ENCODE data around the gene POU3F1. TPM values are rescaled to one million over a fixed set of nuclear protein-coding genes. Genes with fewer than 3 reads are reported as not detected.
A peak's percentile ranks its signal among the peaks of the same experiment; 100 is the strongest.

POU3F1 gene
- total and polyA plus RNA-seq, 2 donors (not counting 1 experiment from before 2014, with no cell fraction given): 0.63 to 3.8 TPM

GRCh38 chr1:38052750-38053415, 6.3 kb upstream of the POU3F1 start:
- Mint-ChIP-seq H3K4me3 (peak overlapping the region; percentile 14), H3K27me3 (no peaks in the 10 kb centered on the region), H3K9me3 (ENCODE audit: insufficient read depth) (no peaks in the 10 kb centered on the region), H3K4me1 (peaks cover 24% of the 10 kb centered on the region), H3K27ac (no peak overlapping the region)
- Histone ChIP-seq H3K27ac (ENCODE audit: low read length in 2 of 2) (no peak overlapping the region), H3K27me3 (replicated peaks in 1 of 4; ENCODE audit: control extremely low read depth in 1 of 4, control insufficient read depth in 3 of 4, insufficient read depth in 4 of 4, low read length in 3 of 4) (peaks cover 0 to 2% (median 0%) of the 10 kb centered on the region in 4 experiments), H3K4me2 (replicated peaks; ENCODE audit: low read depth, low read length, poor library complexity, severe bottlenecking) (peak overlapping the region; percentile 25), H3K79me2 (ENCODE audit: control insufficient read depth, insufficient read depth, low read length) (no peaks in the 10 kb centered on the region), H3K9ac (ENCODE audit: low read length) (no peak overlapping the region), H4K20me1 (ENCODE audit: control insufficient read depth, insufficient read depth, low read length, poor library complexity, severe bottlenecking) (no peaks in the 10 kb centered on the region), H3K4me1 (ENCODE audit: control insufficient read depth in 2 of 2, insufficient read depth in 2 of 2, low read length in 2 of 2) (peaks cover 13 to 20% of the 10 kb centered on the region in 2 donors), H3K9me3 (ENCODE audit: control extremely low read depth in 1 of 3, control insufficient read depth in 2 of 3, insufficient read depth in 1 of 3, low read length in 2 of 3) (no peaks in the 10 kb centered on the region), H3K4me3 (ENCODE audit: control extremely low read depth in 1 of 5, extremely low read depth in 1 of 5, insufficient read depth in 1 of 5, low read depth in 2 of 5, low read length in 4 of 5) (no peak overlapping the region), H3K36me3 (replicated peaks in 1 of 2; ENCODE audit: control extremely low read depth in 1 of 2, control insufficient read depth in 1 of 2, extremely low read depth in 1 of 2, insufficient read depth in 2 of 2, low read length in 1 of 2) (no peaks in the 10 kb centered on the region), H2AFZ (ENCODE audit: insufficient read depth, low read depth, low read length, poor library complexity, severe bottlenecking) (no peak overlapping the region)
- CTCF ChIA-PET: no interaction called here
- 0% methylated on average over 1 of the region's 3 CpGs for WGBS (ENCODE audit: insufficient coverage)
- TF ChIP-seq CTCF (IDR thresholded peaks at IDR 0.05) (no peak), EZH2 (IDR thresholded peaks at IDR 0.05; ENCODE audit: borderline replicate concordance, insufficient read depth, low read depth, low read length, poor library complexity, severe bottlenecking) (no peak)
- ATAC-seq (ENCODE audit: low read depth) (peak; percentile 92), DNase-seq (peak; percentile 79)
- intact Hi-C loops (cut with micrococcal nuclease): no loop called here
- POLR2A ChIA-PET: no interaction called here

- ATAC-seq (ENCODE audit: low read depth) (no peak), DNase-seq (no peak)
- H3K4me1 Mint-ChIP-seq: peaks cover 29% of the 10 kb centered on the region
- Histone ChIP-seq H3K9me3 (ENCODE audit: control extremely low read depth in 1 of 3, control insufficient read depth in 2 of 3, insufficient read depth in 1 of 3, low read length in 2 of 3) (no peaks in the 10 kb centered on the region), H4K20me1 (ENCODE audit: control insufficient read depth, insufficient read depth, low read length, poor library complexity, severe bottlenecking) (no peaks in the 10 kb centered on the region), H3K4me1 (ENCODE audit: control insufficient read depth in 2 of 2, insufficient read depth in 2 of 2, low read length in 2 of 2) (peaks cover 13 to 25% of the 10 kb centered on the region in 2 donors), H3K4me3 (ENCODE audit: control extremely low read depth in 1 of 5, extremely low read depth in 1 of 5, insufficient read depth in 1 of 5, low read depth in 2 of 5, low read length in 4 of 5) (no peak overlapping the region), H2AFZ (ENCODE audit: insufficient read depth, low read depth, low read length, poor library complexity, severe bottlenecking) (no peak overlapping the region), H3K27ac (ENCODE audit: low read length in 2 of 2) (no peak overlapping the region), H3K4me2 (replicated peaks; ENCODE audit: low read depth, low read length, poor library complexity, severe bottlenecking) (no peak overlapping the region), H3K36me3 (replicated peaks in 1 of 2; ENCODE audit: control extremely low read depth in 1 of 2, control insufficient read depth in 1 of 2, extremely low read depth in 1 of 2, insufficient read depth in 2 of 2, low read length in 1 of 2) (no peaks in the 10 kb centered on the region), H3K27me3 (replicated peaks in 1 of 4; ENCODE audit: control extremely low read depth in 1 of 4, control insufficient read depth in 3 of 4, insufficient read depth in 4 of 4, low read length in 3 of 4) (peaks cover 0 to 9% (median 2%) of the 10 kb centered on the region in 4 experiments), H3K79me2 (ENCODE audit: control insufficient read depth, insufficient read depth, low read length) (no peaks in the 10 kb centered on the region), H3K9ac (ENCODE audit: low read length) (no peak overlapping the region)
- no peak overlapping the region for H3K27ac Mint-ChIP-seq
- intact Hi-C loops (cut with micrococcal nuclease): no loop called here
- no peaks in the 10 kb centered on the region for H3K9me3 Mint-ChIP-seq (ENCODE audit: insufficient read depth)
- 87% methylated on average over 5 of the region's 9 CpGs for WGBS (ENCODE audit: insufficient coverage)
- ChIA-PET POLR2A (no interaction called here), CTCF (no interaction called here)
- TF ChIP-seq CTCF (IDR thresholded peaks at IDR 0.05) (no peak), EZH2 (IDR thresholded peaks at IDR 0.05; ENCODE audit: borderline replicate concordance, insufficient read depth, low read depth, low read length, poor library complexity, severe bottlenecking) (no peak)
- no peak overlapping the region for H3K4me3 Mint-ChIP-seq
- no peaks in the 10 kb centered on the region for H3K27me3 Mint-ChIP-seq
Measured at GRCh38 chr1:38051079-38051543, 4.5 kb upstream of the POU3F1 start.

Measured in B cell (primary cell).